GM12872 (cell line): ENCODE results near the gene TPD52L2.

Experiments
- TF ChIP-seq, protein P1 (sequence below): IDR thresholded peaks from 3 replicates; pipeline ENCODE4 v1.5.1; 2011; ENCODE audit warnings: low read depth, mild to moderate bottlenecking, low read length, moderate library complexity; ENCODE audit not compliant: insufficient read depth

Gene TPD52L2

DNA sequence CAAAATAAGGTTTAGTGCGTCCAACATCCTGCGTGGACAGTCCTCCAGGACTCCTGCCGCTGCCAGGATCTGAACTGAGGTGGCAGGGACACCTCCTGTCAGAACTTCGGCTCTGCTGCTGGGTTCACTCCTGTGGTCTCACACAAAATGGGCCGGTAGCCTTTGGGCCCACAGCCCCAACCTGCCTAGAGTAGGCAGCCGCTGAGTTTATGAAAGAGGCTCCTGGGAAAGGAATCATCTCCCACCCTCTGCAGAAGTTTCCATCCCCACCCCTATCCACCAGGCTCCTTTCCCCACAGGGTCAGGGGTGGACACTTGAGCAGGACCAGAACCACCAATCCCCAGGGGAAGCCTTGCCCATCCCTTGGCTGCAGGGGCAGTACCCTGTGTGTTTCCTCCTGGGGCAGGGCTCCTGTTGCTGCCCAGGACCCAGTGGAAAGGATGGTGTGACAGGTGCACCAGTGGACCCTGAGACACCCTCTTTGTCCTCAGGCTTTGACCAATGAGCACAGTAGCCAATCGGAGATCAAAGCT lies 5.8 kb upstream of the TPD52L2 start:
- TF ChIP-seq, protein P1, sequence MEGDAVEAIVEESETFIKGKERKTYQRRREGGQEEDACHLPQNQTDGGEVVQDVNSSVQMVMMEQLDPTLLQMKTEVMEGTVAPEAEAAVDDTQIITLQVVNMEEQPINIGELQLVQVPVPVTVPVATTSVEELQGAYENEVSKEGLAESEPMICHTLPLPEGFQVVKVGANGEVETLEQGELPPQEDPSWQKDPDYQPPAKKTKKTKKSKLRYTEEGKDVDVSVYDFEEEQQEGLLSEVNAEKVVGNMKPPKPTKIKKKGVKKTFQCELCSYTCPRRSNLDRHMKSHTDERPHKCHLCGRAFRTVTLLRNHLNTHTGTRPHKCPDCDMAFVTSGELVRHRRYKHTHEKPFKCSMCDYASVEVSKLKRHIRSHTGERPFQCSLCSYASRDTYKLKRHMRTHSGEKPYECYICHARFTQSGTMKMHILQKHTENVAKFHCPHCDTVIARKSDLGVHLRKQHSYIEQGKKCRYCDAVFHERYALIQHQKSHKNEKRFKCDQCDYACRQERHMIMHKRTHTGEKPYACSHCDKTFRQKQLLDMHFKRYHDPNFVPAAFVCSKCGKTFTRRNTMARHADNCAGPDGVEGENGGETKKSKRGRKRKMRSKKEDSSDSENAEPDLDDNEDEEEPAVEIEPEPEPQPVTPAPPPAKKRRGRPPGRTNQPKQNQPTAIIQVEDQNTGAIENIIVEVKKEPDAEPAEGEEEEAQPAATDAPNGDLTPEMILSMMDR = no peak

DNA sequence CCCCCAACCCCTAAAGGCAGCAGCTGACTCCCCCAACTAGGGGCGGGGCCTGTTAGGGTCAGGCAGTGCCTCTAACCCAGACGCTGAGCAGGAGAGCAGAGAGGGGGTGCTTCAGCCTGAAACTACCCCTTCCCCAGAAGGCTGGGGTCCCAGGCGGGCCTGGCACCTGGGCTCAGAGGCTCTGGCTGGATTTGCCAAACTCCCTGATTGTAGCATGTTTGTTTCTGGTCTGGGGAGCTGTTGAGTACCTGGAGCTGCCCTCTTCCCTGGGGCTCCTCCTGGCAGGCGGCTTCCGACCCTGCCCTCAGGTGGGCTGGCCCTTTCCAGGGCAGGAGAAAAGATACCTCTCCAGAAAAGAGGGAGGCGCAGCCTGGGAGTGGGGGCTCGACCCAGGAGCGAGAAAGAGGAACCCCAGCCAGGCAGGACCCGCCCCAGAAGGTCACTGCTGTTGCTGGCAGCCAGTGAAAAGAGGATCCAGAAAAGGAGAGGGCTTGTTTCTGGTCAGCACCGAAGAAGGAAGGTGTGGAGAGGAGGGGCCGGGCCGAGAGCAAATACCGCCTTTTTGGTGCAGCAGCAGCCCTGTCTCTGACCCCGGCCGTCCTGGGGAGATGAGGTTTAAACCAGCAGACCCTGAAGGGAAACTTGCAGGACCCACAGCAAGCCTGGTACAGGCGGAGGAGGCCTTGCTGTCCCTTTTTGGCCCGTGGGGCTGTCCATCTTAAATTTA lies 4.6 kb upstream of the TPD52L2 start:
- TF ChIP-seq, protein P1 = no peak

DNA sequence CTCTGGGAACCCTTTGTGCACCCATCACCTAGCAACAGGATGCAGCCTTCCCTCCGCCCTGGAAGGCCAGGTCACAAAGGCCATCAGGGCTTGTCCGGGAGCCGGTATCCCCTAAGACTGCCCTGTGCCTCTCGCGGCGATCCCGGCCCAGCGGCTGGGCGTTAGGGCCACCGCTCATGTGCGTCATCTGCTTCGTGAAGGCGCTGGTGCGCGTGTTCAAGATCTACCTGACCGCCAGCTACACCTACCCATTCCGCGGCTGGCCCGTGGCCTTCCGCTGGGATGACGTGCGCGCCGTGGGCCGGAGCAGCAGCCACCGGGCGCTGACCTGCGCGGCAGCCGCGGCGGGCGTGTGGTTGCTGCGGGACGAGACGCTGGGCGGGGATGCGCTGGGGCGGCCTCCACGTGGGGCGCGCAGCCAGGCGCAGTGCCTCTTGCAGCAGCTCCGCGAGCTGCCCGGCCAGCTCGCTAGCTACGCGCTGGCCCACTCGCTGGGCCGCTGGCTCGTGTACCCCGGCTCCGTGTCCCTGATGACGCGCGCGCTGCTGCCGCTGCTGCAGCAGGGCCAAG lies 3.6 kb upstream of the TPD52L2 start, which contains the start of gene ABHD16B:
Gene ABHD16B (plus strand): TSS at position 134 of the 570 bp plus-strand sequence. CDS start 43 bp downstream, at position 177.
- TF ChIP-seq, protein P1 = no peak

DNA sequence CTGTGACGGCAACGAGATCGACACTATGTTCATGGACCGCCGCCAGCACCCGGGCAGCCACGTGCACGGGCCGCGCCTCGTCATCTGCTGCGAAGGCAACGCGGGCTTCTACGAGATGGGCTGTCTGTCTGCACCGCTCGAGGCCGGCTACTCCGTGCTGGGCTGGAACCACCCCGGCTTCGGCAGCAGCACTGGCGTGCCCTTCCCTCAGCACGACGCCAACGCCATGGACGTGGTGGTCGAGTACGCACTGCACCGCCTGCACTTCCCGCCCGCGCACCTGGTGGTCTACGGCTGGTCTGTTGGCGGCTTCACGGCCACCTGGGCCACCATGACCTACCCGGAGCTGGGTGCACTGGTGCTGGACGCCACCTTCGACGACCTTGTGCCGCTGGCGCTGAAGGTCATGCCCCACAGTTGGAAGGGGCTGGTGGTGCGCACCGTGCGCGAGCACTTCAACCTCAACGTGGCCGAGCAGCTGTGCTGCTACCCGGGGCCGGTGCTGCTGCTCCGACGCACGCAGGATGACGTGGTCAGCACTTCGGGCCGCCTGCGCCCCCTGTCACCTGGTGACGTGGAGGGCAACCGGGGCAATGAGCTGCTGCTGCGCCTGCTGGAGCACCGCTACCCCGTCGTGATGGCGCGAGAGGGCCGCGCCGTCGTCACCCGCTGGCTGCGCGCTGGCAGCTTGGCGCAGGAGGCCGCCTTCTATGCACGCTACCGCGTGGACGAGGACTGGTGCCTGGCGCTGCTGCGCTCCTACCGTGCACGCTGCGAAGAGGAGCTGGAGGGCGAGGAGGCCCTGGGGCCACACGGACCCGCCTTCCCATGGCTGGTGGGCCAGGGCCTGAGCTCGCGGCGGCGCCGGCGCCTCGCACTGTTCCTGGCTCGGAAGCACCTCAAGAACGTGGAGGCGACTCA lies 2.8 kb upstream of the TPD52L2 start:
- TF ChIP-seq, protein P1 = no peak

DNA sequence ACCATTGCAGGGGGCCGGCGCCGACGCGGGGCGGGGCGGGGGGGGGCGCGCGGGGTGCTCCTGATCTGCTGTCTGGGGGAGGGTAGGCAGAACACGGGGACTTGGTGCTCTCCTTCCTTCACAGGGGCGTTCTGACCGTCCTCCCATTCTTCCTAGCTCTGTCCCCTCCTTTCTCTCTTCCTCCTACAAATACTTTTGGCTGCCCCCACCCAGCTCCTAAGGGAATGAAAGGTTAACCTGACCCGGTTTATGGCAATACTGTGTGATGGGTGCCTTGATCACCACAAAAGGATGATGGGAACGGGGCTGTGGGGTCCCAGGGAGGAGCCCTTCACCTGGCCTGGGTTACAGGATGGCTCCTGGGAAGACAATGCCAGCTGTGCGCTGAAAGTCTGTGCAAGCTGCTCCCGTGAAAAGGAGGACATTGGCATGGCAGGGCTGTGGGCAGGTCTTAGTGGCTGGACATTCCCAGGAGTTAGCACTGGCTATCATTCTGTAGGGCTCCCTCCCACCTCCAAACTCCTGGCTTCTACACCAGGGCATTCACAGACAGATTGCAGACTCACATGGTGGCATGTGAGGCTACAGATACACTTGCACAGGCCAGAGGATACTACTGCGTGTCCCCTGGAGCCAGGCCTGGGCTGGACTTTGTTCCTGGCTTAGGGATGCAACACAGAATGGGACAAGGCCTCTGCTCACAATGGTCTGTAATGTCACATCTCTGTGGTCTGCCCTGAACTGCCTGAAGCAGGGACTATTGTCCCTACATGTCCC lies 1.9 kb upstream of the TPD52L2 start:
- TF ChIP-seq, protein P1 = no peak

DNA sequence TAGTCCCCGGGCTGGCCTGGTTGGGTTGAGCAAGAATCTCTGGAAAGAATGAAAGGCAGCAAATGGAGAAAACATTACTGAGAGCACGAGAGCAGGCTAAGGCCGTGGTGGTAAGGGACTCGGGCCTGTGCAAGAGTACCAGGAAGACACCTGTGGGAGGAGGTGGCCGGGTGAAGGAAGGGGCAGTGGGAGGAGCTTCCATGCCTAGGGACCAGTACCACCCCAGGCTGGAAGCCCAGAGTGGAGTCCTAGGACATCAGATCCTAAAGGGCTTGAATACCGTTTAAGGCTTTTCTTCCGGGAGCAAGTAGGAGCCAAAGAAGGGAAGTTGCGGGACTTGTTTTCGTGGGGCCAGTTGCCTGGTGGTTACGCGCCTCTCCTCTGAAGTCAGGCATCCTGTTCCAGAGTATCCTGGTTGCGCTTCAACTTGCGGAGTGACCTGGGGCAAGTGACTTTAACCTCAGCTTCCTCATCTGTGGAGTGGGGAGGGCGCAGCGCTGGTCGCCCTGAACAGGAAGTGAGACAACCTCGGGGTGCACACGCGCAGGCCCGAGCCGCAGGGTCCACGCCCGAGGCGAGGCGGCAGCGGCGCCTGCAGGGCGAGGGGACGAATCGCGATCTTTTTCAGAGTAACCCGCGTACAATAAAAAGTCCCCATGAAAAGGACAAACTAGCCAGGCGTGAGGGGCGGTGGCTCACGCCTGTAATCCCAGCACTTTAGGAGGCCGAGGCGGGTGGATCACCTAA lies 1.1 kb upstream of the TPD52L2 start:
- TF ChIP-seq, protein P1 = peak; percentile 84
